GM21717 (cell line): ENCODE results near the gene SNAPC1.
"Not testable (repeated sequence)": the region's sequence is repeated elsewhere in the genome, so short reads cannot be mapped to it uniquely, and the experiment has no call there.

Experiments
- ATAC-seq: cut with Tn5 transposase; IDR thresholded peaks from one replicate; pipeline ENCODE4 v1.9.1; 2021; ENCODE audit warnings: mild to moderate bottlenecking, moderate library complexity; ENCODE audit not compliant: unreplicated experiment

The SNAPC1 gene, protein sequence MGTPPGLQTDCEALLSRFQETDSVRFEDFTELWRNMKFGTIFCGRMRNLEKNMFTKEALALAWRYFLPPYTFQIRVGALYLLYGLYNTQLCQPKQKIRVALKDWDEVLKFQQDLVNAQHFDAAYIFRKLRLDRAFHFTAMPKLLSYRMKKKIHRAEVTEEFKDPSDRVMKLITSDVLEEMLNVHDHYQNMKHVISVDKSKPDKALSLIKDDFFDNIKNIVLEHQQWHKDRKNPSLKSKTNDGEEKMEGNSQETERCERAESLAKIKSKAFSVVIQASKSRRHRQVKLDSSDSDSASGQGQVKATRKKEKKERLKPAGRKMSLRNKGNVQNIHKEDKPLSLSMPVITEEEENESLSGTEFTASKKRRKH

DNA sequence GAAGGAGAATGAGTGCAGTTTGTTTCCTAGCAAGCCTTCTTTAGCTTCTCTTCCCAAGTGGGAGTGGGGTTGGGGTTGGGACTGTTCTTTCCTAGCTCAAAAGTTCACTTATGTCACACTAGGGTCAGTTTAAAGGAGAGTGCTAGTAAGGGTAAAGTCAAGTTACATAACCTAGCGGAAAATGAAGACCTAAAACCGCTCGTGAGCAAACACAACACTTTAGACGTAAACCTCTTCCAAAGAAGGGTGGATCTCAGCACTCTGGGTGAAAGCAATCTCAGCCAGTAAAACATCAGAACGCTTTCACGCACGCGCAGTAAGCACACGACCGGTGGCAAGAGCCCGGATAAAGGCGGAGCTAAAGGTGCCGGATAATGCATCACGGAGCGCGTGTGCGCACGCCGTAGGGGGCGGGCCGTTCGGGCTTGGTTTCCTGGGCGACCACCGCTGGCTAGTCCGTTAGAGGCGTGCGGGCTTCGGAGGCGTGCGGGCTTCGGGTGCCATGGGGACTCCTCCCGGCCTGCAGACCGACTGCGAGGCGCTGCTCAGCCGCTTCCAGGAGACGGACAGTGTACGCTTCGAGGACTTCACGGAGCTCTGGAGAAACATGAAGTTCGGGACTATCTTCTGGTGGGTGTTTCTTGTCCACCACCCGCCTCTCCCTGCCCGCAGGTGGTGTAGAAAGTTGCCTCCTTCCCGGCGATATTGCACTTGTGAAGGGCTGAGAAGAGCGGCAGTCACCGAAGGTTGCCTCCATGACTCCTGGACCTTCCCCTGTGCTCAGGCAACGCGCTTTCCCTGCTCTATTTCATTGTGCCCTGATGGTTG, at the start of gene SNAPC1:
TSS of gene SNAPC1 (plus strand) at position 462 of the 828 bp plus-strand sequence. CDS start at position 503, 41 bp downstream.
- ATAC-seq: peak; percentile 97

DNA sequence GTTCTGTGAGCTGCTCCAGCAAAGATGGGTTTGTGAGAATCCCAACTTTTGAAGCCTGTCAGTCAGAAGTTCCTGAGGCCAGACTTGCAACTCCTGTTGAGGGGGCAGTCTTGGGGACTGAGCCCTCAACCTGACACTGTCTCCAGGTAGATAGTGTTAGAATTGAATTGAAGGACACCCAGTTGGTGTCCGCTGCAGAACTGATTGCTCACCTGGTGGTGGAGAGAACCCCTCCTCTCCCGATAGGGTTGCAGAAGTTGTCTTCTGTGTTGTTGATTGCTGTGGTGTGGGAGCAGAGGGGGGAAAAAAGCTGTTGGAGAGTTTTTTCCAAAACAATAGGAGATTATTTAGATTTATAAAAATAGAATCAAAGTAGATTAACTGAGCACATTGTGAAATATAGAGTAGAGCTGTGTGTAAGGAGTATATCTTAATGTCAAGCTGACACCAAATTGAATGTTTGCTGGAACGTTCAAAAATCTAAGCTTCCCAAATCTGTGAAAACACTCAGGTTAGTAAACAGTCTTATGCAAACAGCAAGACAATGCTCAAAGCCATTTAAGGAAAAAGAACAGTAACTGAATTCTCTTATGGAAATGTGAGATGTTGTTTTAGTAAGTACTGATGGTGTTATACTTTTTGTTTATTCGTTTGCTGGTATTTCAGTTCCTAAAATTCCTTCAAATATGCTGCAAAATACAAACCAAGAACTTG, 48.3 kb upstream of the SNAPC1 start:
- no peak for ATAC-seq

DNA sequence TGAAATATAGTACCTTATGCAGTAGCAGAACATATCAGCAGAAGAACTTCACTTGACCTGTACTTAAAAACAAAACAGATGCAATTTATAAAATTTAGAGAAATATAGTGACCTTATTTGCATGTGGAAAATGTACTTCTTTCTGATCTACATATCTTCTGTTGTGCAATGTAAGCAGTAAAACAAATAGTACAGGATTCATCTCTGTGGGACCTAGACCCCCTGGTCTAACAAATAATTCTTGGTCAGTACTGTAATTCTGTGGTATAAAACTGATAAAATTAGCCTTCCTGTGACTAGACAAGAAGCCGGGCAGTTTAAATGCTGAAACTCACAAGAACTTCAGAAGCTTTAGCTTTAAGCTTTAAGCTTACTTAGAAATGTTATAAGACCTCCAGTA, 45.3 kb upstream of the SNAPC1 start:
- ATAC-seq: no peak

DNA sequence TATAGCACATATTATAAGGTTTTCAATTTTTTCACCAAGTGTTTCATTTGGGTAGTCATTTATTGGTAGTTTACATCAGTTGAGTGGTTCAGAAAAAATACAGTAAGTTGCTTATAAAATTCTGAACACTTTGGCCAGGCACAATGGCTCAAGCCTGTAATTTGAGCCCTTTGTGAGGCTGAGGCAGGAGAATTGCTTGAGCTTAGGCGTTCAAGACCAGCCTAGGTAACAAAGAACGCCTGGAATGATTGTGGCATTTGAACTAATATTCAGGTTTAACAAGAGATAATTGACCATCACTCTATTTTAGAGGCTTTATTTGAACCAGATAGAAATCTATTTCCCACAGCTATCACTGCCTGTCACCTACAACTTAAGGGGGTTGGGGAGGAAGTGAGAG, 44.2 kb upstream of the SNAPC1 start:
- no peak for ATAC-seq

DNA sequence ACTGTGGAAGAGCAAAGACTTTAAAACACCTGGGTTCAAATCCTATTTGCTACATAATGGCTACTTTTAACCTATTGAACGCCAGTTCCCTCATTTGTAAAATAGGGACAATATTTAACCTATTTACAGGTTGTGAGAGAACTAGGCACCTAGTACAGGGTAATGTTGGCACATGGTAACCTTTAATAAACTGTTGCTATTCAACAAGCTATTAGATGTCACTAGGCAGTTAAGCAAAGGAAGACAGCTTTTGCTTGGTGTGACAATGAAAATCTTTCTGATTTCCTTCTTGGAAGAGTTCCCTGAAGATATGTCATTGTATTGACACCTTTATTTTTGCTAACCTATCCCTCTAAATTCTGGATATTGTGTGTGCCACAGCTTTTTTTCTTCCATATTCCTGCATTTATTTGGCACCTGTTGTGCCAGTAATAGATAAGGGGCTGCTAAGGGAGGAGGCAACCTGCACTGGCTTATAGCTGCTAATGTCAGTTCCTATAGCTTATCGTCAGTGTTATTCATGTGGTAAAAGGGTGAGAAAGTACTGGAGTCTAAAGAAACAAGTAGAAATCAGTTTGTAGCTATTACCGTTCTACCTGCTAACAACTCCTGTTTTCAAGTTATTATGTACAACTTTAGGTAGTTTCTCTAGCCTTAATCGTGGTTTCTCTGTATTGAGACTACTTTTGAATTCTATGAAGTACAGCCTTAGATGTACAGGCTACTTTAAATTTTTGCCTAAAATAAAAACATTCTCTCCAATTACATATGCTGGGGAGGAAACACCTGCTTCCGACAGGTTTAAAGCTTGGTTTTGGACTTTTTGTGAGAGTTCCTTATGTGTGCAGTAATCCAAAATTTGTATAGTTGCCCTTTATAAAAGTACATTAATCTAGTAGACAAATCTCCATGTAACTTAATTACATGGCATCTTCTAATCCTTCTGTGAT, 42.6 kb upstream of the SNAPC1 start:
- no peak for ATAC-seq

DNA sequence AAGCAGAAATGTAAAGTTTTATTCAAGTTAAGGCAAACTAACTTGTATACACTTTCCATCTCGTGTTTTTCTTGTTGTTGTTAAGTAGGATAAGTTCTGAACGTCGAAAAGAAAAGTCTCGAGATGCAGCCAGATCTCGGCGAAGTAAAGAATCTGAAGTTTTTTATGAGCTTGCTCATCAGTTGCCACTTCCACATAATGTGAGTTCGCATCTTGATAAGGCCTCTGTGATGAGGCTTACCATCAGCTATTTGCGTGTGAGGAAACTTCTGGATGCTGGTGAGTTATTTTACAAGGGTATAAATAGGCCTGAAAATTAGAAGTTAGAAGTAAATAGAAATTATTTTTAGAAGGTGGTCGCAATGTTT, 41.9 kb upstream of the SNAPC1 start:
- ATAC-seq: no peak

DNA sequence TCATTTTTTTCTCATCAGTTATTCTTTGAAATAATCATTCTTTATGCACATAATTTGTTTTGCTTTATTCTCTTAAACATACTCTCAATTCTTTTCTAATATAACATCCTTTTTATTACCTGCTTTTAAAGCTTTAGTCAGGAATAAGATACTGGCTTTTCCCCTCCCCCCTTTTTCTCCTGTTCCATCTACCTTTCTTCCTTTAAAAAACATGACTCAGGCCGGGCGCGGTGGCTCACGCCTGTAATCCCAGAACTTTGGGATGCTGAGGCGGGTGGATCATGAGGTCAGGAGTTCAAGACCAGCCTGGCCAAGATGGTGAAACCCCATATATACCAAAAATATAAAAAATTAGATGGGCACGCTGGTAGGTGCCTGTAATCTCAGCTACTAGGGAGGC, 41.5 kb upstream of the SNAPC1 start:
- no peak for ATAC-seq

DNA sequence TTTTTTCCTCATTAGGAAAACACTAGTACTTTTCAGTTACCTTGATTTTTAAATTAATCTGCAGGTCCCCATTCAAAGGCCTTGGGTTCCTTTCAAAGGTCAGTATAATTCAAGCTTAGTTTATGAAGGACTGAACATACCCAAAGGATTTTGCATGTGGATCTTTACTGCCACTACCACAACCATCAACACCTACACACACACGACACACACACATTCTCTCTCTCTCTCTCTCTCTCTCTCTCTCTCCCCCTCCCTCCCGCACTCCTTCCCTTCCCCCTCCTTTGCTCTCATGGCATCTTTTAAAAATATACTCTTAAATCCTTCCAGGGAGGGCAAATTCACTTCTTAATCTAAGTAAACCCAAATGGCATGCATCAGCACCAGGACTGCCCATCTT, 38.1 kb upstream of the SNAPC1 start:
- no peak for ATAC-seq

DNA sequence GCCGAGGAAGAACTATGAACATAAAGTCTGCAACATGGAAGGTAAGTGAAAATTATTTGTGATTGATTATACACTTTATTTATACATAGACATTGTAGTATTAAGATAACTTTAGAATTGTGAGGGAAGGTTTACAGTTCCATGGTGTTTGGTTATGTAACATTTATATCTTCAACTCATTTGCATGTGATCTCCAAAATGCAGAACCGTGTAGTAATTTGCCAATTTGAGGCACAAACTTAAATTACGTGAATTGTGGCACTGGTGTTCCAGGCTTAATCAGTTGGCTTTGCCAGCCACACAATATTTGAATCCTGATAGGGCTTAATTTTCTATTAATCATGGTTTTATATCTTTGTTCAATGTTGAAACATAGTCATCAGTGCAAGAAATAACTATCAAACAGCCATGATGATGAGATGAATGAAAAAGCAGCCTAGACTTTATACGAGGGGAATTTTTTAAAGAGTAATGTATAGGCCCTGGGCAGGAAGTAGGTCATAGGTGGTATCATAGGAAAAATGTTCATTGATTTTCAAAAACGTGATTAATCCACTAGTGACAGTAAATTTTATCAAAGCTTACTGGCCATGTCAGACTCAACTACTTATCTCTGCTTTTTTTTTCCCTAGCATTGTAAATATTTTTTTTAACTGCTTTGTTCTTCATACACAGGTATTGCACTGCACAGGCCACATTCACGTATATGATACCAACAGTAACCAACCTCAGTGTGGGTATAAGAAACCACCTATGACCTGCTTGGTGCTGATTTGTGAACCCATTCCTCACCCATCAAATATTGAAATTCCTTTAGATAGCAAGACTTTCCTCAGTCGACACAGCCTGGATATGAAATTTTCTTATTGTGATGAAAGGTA, 35.2 kb upstream of the SNAPC1 start:
- no peak for ATAC-seq

DNA sequence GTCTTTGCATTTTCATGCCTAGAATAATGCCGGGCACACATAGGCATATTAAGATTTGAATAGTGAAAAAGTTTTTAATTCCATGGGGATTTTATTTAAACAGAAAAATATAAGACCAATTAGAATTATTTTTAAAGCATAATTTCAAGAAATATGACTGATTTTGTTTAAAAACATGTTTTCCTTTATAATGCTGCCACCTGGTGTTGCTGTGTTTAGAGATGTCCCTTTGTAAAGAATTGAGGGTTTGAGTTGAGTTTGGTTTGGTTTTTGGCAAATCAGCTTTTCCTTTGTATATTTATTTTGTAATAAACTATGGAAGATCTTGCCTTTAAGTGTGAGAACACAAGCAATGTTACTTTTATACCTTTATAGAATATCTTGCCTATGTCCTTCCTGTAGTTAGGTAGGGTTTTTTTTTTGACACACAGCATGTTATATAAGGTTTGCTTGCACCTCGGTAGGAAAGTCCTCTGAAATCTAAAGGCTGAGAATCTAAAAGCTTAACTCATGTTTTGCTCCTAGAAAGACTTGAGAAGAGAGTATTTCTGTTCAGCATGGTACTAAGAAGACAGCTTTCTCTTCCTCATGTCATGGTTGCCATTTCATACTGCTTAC, 31.4 kb upstream of the SNAPC1 start:
- no peak for ATAC-seq

DNA sequence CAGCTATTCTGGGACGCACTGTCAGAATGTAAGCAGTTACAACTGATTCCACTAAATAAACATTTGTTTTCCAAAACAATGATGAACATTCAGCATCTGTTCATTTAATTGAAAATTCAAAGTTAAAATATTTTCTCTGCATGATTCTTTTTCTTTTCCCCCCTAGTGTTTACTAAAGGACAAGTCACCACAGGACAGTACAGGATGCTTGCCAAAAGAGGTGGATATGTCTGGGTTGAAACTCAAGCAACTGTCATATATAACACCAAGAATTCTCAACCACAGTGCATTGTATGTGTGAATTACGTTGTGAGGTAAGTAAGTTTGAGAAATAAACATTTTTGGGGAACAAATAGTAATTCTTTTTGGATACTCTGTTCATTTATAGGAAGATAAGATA, 28.2 kb upstream of the SNAPC1 start:
- ATAC-seq: no peak

DNA sequence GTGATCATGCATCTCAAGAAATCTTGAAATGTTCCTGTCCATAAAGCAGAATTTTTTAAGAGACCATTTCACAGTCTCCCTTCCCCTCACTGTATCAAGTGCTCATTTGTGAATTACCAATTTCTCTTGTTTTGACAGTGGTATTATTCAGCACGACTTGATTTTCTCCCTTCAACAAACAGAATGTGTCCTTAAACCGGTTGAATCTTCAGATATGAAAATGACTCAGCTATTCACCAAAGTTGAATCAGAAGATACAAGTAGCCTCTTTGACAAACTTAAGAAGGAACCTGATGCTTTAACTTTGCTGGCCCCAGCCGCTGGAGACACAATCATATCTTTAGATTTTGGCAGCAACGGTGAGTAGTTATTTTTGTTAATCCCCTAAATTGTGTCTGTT, 25.5 kb upstream of the SNAPC1 start:
- ATAC-seq: no peak

DNA sequence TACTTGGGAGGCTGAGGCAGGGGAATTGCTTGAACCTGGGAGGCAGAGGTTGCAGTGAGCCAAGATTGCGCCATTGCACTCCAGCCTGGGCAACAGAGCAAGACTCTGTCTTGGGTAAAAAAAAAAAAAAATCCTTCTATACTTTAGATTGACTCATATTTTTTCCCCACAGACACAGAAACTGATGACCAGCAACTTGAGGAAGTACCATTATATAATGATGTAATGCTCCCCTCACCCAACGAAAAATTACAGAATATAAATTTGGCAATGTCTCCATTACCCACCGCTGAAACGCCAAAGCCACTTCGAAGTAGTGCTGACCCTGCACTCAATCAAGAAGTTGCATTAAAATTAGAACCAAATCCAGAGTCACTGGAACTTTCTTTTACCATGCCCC, 24.3 kb upstream of the SNAPC1 start:
- no peak for ATAC-seq

DNA sequence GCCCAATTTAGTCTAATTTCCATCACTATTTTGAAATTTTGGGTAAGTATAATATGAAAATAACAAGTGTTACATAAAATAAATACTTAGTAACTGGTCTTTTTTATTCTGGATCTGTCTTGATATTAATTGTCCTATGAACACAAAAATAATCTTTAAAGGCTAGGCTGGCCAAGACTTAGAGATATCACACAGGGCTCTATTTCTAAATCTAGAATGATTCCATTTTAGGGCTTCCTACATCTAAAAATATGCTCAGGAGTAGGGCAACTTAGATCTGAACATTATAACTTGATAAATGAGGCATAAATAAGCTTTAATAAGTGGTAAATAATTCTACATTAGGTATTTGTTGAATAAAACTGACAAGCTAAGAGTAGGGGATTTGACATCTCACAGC, 23.1 kb upstream of the SNAPC1 start:
- ATAC-seq: no peak

DNA sequence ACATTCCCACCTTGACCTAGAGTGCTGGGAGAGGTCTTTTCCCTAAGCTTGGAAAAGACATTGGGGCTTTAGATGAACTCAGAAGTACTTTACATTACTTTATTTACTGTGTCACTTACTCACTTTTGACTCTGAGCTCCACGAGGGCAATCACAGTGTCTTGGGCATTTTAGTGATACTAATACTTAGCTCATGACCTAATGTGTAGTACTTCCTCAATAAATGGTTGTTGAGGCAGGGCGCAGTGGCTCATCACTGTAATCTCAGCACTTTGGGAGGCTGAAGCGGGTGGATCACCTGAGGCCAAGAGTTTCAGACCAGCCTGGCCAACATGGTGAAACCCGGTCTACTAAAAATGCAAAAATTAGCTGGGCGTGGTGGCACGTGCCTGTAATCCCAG, 19.8 kb upstream of the SNAPC1 start:
- ATAC-seq: no peak

DNA sequence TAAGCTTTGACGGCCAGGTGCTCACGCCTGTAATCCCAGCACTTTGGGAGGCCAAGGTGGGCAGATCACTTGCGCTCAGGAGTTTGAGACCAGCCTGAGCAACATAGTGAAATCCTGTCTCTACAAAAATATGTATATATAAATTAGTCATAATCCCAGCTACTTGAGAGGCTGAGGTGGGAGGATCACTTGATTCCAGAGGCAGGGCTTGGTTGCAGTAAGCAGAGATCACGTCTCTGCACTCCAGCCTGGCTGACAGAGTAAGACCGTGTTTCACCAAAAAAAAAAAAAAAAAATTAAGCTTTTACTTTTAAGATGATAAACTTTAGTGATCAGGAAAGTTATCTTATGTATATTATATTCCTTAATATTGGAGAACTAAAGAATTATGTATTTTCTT, 18.0 kb upstream of the SNAPC1 start:
- ATAC-seq: no peak

DNA sequence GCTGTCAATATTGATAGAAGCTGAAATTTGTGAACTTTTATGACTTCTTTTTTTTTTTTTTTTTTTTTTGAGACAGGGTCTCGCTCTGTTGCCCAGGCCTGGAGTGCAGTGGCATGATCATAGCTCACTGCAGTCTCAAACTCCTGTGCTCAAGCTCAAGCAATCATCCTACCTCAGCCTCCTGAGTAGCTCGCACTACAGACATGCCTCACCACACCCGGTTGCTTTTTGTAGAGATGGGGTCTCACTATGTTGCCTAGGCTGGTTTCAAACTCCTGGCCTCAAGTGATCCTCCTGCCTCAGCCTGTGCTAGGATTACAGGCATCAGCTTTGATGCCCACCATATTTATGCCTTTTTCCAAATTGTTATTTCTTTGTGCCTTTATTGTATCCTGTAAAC, 15.9 kb upstream of the SNAPC1 start:
- ATAC-seq: not testable (repeated sequence)

DNA sequence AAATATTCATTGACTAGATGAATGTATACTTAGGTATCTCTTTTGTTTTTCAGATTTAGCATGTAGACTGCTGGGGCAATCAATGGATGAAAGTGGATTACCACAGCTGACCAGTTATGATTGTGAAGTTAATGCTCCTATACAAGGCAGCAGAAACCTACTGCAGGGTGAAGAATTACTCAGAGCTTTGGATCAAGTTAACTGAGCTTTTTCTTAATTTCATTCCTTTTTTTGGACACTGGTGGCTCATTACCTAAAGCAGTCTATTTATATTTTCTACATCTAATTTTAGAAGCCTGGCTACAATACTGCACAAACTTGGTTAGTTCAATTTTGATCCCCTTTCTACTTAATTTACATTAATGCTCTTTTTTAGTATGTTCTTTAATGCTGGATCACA, 15.3 kb upstream of the SNAPC1 start:
- no peak for ATAC-seq

DNA sequence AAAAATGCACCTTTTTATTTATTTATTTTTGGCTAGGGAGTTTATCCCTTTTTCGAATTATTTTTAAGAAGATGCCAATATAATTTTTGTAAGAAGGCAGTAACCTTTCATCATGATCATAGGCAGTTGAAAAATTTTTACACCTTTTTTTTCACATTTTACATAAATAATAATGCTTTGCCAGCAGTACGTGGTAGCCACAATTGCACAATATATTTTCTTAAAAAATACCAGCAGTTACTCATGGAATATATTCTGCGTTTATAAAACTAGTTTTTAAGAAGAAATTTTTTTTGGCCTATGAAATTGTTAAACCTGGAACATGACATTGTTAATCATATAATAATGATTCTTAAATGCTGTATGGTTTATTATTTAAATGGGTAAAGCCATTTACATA, 14.9 kb upstream of the SNAPC1 start:
- no peak for ATAC-seq
